GM18909 (cell line): ENCODE data around the gene HCN1.
"Not testable (repeated sequence)": the region's sequence is repeated elsewhere in the genome, so short reads cannot be mapped to it uniquely, and the experiment has no call there.

Experiments
- ATAC-seq: cut with Tn5 transposase; IDR thresholded peaks from one replicate; pipeline ENCODE4 v1.9.1; 2021; ENCODE audit warnings: mild to moderate bottlenecking; ENCODE audit not compliant: unreplicated experiment, poor library complexity

HCN1 gene

GRCh38 chr5:45335978-45336377, 360.2 kb downstream of the HCN1 start:
- ATAC-seq: no peak

- no peak for ATAC-seq
Measured at GRCh38 chr5:45335346-45335745, 360.8 kb downstream of the HCN1 start.

GRCh38 chr5:45334939-45335338, 361.2 kb downstream of the HCN1 start:
- no peak for ATAC-seq

- ATAC-seq: not testable (repeated sequence)
Measured at GRCh38 chr5:45312627-45313026, 383.6 kb downstream of the HCN1 start.

GRCh38 chr5:45295231-45295630, 400.9 kb downstream of the HCN1 start:
- ATAC-seq: no peak

- no peak for ATAC-seq
Measured at GRCh38 chr5:45288746-45289145, 407.4 kb downstream of the HCN1 start.

- no peak for ATAC-seq
Measured at GRCh38 chr5:45284436-45284835, 411.7 kb downstream of the HCN1 start.

- no peak for ATAC-seq
Measured at GRCh38 chr5:45281081-45281480, 415.1 kb downstream of the HCN1 start.

GRCh38 chr5:45279109-45279508, 417.1 kb downstream of the HCN1 start:
- ATAC-seq: no peak

- ATAC-seq: no peak
Measured at GRCh38 chr5:45277860-45278259, 418.3 kb downstream of the HCN1 start.

- no peak for ATAC-seq
Measured at GRCh38 chr5:45274241-45274640, 421.9 kb downstream of the HCN1 start.

- ATAC-seq: no peak
Measured at GRCh38 chr5:45271626-45272025, 424.6 kb downstream of the HCN1 start.

- ATAC-seq: no peak
Measured at GRCh38 chr5:45264447-45264846, 431.7 kb downstream of the HCN1 start.

GRCh38 chr5:45262061-45262590, 434.1 kb downstream of the HCN1 start:
- ATAC-seq: no peak

GRCh38 chr5:45261125-45261524, 435.1 kb downstream of the HCN1 start:
- no peak for ATAC-seq

- ATAC-seq: no peak
Measured at GRCh38 chr5:45260292-45260691, 435.9 kb downstream of the HCN1 start.

- ATAC-seq: no peak
Measured at GRCh38 chr5:45252978-45253377, 443.2 kb downstream of the HCN1 start.

GRCh38 chr5:45252541-45252940, 443.6 kb downstream of the HCN1 start:
- ATAC-seq: no peak

GRCh38 chr5:45225571-45226031, 470.6 kb downstream of the HCN1 start:
- ATAC-seq: no peak

- ATAC-seq: no peak
Measured at GRCh38 chr5:45205403-45205961, 490.7 kb downstream of the HCN1 start.
